Measurements from ENCODE around the gene TAF1C. TPM values are rescaled to one million over a fixed set of nuclear protein-coding genes. Genes with fewer than 3 reads are reported as not detected.

Gene TAF1C
- total and polyA plus RNA-seq, 2 donors (not counting 3 experiments of a cell fraction or from before 2014, with no cell fraction given): 57.2 to 77.6 TPM

GRCh38 chr16:84181144-84181915 is 5.5 kb downstream of the TAF1C start:
- POLR2A ChIA-PET: no interaction called here
- Histone ChIP-seq H3K27ac (ENCODE audit: insufficient read depth, low read depth, low read length) (no peak overlapping the region), H3K9ac (replicated peaks; ENCODE audit: extremely low read depth, insufficient read depth, low read length) (no peak overlapping the region), H3K4me3 (replicated peaks in 1 of 3; ENCODE audit: insufficient read depth in 1 of 3, low read depth in 1 of 3, low read length in 3 of 3) (no peak overlapping the region), H3K27me3 (ENCODE audit: control insufficient read depth in 2 of 2, insufficient read depth in 2 of 2, low read length in 2 of 2) (no peaks in the 10 kb centered on the region), H2AFZ (ENCODE audit: low read depth, low read length) (no peak overlapping the region), H3K36me3 (ENCODE audit: control insufficient read depth in 2 of 2, extremely low read depth in 1 of 2, insufficient read depth in 2 of 2, low read length in 2 of 2) (peaks cover 6 to 44% of the 10 kb centered on the region in 2 experiments), H3K4me2 (ENCODE audit: insufficient read depth, low read length) (no peak overlapping the region), H3K4me1 (ENCODE audit: control insufficient read depth, extremely low read depth, insufficient read depth, low read length) (peaks cover 34% of the 10 kb centered on the region), H3K79me2 (ENCODE audit: control insufficient read depth, insufficient read depth, low read length) (peaks cover 19% of the 10 kb centered on the region), H3K9me1 (replicated peaks; ENCODE audit: control insufficient read depth, extremely low read depth, insufficient read depth, low read length) (no peaks in the 10 kb centered on the region), H3K9me3 (replicated peaks; ENCODE audit: control insufficient read depth, insufficient read depth, low read length) (no peaks in the 10 kb centered on the region), H4K20me1 (replicated peaks; ENCODE audit: control insufficient read depth, extremely low read depth, insufficient read depth, low read length) (no peaks in the 10 kb centered on the region)
- DNase-seq (ENCODE audit: low read depth, low spot score) (no peak), FAIRE-seq (no peak)
- CTCF ChIA-PET: no interaction called here
- no TSS peak for BruUV-seq (replicated peaks)
- dilution Hi-C loops (cut with MboI; ENCODE audit: extremely low pct_ligation_motif_present, low sequenced_read_pairs): no loop called here
- intact Hi-C loops (cut with micrococcal nuclease): no loop called here
- no peak for TF ChIP-seq EZH2 (IDR thresholded peaks at IDR 0.05; ENCODE audit: borderline replicate concordance, low read depth, low read length, severe bottlenecking)
- no peak for TF ChIP-seq MAX (IDR thresholded peaks at IDR 0.05; ENCODE audit: insufficient read depth, insufficient read length)

GRCh38 chr16:84180519-84181140 is 6.2 kb downstream of the TAF1C start:
- H2AFZ ChIP-seq (ENCODE audit: low read depth, low read length): no peak overlapping the region
- FAIRE-seq (no peak), DNase-seq (ENCODE audit: low read depth, low spot score) (no peak)
- H3K9ac ChIP-seq (replicated peaks; ENCODE audit: extremely low read depth, insufficient read depth, low read length): no peak overlapping the region
- no peak overlapping the region for H3K27ac ChIP-seq (ENCODE audit: insufficient read depth, low read depth, low read length)
- no peak for TF ChIP-seq MYC (IDR thresholded peaks at IDR 0.05; ENCODE audit: low read depth, low read length)
- TF ChIP-seq POLR2A (IDR thresholded peaks at IDR 0.05; ENCODE audit: low read depth, low read length): no peak
- TF ChIP-seq POLR2AphosphoS5 (IDR thresholded peaks at IDR 0.05; ENCODE audit: insufficient read depth, low read depth, low read length): no peak
- no peak for TF ChIP-seq FOS (IDR thresholded peaks at IDR 0.05; ENCODE audit: borderline replicate concordance, insufficient read depth, low read length)
- TF ChIP-seq JUN (IDR thresholded peaks at IDR 0.05; ENCODE audit: borderline replicate concordance, insufficient read depth, insufficient read length, low read depth): no peak
- H3K9me1 ChIP-seq (replicated peaks; ENCODE audit: control insufficient read depth, extremely low read depth, insufficient read depth, low read length): no peaks in the 10 kb centered on the region
- peaks cover 30% of the 10 kb centered on the region for H3K4me1 ChIP-seq (ENCODE audit: control insufficient read depth, extremely low read depth, insufficient read depth, low read length)
- POLR2A ChIA-PET: no interaction called here
- H3K9me3 ChIP-seq (replicated peaks; ENCODE audit: control insufficient read depth, insufficient read depth, low read length): no peaks in the 10 kb centered on the region
- intact Hi-C loops (cut with micrococcal nuclease) (no loop called here), dilution Hi-C loops (cut with MboI; ENCODE audit: extremely low pct_ligation_motif_present, low sequenced_read_pairs) (no loop called here)
- H3K4me2 ChIP-seq (ENCODE audit: insufficient read depth, low read length): no peak overlapping the region
- CTCF ChIA-PET: interaction anchor here (1.2 kb wide), 1 partner anchor 8 kb away, joined by 3 read pairs; no protein-coding TSS in a partner anchor
- BruUV-seq (replicated peaks): no TSS peak
- peaks cover 6 to 44% of the 10 kb centered on the region in 2 experiments for H3K36me3 ChIP-seq (ENCODE audit: control insufficient read depth in 2 of 2, extremely low read depth in 1 of 2, insufficient read depth in 2 of 2, low read length in 2 of 2)
- H3K4me3 ChIP-seq (replicated peaks in 1 of 3; ENCODE audit: insufficient read depth in 1 of 3, low read depth in 1 of 3, low read length in 3 of 3): no peak overlapping the region
- H3K27me3 ChIP-seq (ENCODE audit: control insufficient read depth in 2 of 2, insufficient read depth in 2 of 2, low read length in 2 of 2): no peaks in the 10 kb centered on the region
- H4K20me1 ChIP-seq (replicated peaks; ENCODE audit: control insufficient read depth, extremely low read depth, insufficient read depth, low read length): no peaks in the 10 kb centered on the region
- peaks cover 13% of the 10 kb centered on the region for H3K79me2 ChIP-seq (ENCODE audit: control insufficient read depth, insufficient read depth, low read length)

Measured in endothelial cell of umbilical vein (primary cell).